GM06990 (cell line): Measurements from ENCODE around the gene SKP1.
"Not testable (repeated sequence)": the region's sequence is repeated elsewhere in the genome, so short reads cannot be mapped to it uniquely, and the experiment has no call there.

ENCODE experiments used
- DNase-seq: peaks from one replicate; pipeline ENCODE4 v3.0.0-alpha.2; 2011; ENCODE audit not compliant: insufficient read length; ENCODE audit errors: extremely low read depth
- H3K27me3 ChIP-seq: replicated peaks from 2 replicates; pipeline ENCODE4 v1.6.0; 2011; ENCODE audit warnings: low read length; ENCODE audit not compliant: control insufficient read depth, insufficient read depth
- H3K36me3 ChIP-seq: 2 replicates; pipeline ENCODE4 v1.5.1; 2011; ENCODE audit warnings: low read length; ENCODE audit not compliant: control insufficient read depth, insufficient read depth
- H3K4me3 ChIP-seq: replicated peaks from 2 replicates; pipeline ENCODE4 v1.5.1; 2011; ENCODE audit warnings: low read depth, mild to moderate bottlenecking, control low read depth, low read length
- TF ChIP-seq, protein P1 (sequence below): IDR thresholded peaks from 2 replicates; pipeline ENCODE4 v1.5.1; 2011; ENCODE audit warnings: low read length, control low read depth, mild to moderate bottlenecking, inconsistent platforms; ENCODE audit not compliant: insufficient read depth, poor library complexity, severe bottlenecking

The SKP1 gene

DNA sequence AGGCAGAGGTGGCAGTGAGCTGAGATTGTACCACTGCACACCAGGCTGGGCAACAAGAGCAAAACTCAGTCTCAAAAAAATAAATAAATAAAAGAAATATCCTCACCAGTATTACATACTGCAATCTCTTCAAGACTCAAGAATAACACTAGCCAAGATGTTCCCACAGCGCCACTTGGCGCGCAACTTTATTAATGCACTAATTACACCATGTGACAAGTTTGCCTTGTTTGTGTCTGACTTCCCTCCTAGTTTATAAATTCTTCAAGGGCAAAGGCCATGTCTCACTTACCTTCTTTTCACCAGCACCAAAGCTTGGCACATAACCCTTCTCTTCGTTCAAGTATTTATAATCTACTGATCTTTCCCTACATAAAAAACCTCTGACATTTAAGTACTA, 4.8 kb downstream of the SKP1 start:
- H3K36me3 ChIP-seq = peaks cover 8% of the 10 kb centered on the region
- TF ChIP-seq, protein P1, sequence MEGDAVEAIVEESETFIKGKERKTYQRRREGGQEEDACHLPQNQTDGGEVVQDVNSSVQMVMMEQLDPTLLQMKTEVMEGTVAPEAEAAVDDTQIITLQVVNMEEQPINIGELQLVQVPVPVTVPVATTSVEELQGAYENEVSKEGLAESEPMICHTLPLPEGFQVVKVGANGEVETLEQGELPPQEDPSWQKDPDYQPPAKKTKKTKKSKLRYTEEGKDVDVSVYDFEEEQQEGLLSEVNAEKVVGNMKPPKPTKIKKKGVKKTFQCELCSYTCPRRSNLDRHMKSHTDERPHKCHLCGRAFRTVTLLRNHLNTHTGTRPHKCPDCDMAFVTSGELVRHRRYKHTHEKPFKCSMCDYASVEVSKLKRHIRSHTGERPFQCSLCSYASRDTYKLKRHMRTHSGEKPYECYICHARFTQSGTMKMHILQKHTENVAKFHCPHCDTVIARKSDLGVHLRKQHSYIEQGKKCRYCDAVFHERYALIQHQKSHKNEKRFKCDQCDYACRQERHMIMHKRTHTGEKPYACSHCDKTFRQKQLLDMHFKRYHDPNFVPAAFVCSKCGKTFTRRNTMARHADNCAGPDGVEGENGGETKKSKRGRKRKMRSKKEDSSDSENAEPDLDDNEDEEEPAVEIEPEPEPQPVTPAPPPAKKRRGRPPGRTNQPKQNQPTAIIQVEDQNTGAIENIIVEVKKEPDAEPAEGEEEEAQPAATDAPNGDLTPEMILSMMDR = no peak
- no peaks in the 10 kb centered on the region for H3K27me3 ChIP-seq
- no peak overlapping the region for H3K4me3 ChIP-seq
- DNase-seq = no peak

DNA sequence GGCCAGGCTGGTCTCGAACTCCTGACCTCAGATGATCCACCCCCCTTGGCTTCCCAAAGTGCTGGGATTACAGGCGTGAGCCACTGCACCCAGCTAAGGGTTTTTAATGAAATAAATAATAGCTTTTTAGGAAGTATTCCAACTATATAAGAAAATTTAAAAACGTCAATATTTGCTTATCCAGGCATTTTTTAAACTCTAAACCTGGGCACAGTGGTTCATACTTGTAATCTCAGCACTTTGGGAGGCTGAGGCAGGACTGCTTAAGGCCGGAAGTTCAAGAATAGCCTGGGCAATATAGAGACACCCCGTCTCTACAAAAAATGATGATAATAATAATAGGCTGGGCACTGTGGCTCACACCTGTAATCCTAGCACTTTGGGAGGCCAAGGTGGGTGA, 14.2 kb downstream of the SKP1 start:
- DNase-seq = no peak
- TF ChIP-seq, protein P1 = no peak
- Histone ChIP-seq H3K4me3 (no peak overlapping the region), H3K27me3 (no peaks in the 10 kb centered on the region), H3K36me3 (peaks cover 5% of the 10 kb centered on the region)

DNA sequence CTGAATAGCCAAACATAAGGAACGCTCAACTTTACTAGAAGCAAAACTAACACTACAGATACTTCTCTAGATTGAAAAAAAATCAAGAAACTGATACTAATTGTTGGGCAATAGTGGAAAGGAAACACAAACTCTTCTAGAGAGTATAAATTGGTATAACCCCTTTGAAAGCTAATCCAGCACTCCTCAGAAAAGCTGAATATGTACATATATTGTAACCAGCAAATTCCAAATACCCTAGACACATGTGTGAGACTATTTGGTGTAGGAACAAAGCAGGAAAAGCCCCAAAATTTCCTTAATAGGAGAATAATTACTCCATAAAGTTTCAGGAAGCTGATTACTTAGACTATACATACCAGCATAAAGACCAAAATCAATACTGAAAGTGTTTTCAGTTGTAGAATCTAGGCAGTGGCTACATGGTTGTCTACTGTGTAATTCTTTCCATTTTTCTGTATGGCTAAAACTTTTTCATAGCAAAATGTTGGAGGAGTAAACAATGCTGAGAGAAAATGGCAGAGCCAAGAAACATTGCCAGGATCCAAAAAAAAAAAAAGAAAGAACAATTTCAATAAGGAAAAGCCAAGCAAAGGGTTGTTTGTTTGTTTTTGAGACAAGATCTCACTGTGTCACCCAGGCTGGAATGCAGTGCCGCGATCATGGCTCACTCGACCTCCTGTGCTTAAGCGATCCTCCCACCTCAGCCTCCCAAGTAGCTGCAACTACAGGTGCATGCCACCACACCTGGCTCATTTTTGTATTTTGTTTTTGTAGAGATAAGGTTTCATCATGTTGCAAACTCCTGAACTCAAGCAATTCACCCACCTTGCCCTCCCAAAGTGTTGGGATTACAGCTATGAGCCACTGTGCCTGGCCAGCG, 15.0 kb downstream of the SKP1 start:
- TF ChIP-seq, protein P1 = no peak

DNA sequence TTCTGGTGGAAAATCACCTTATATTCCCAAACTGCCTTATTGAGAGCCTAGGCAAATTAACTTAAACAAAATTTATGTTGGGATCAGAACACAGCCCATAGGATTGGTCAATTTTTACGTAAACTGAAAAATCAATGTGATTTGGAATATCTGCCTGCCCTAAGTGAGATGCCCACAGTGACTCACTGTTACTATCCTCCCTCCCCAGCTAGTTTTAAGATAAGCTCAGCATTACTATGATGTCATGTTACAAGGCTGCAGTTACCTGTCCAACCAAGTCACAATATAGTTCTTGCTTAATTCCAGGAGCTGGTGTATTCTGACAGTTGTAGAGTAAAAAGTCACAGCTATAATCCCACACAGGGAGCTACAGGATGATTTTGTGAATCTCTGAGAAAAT, 23.1 kb downstream of the SKP1 start:
- no peaks in the 10 kb centered on the region for H3K27me3 ChIP-seq
- TF ChIP-seq, protein P1 = no peak
- DNase-seq = no peak
- peaks cover 17% of the 10 kb centered on the region for H3K36me3 ChIP-seq
- no peak overlapping the region for H3K4me3 ChIP-seq

More for the DNA sequence above, 15.0 kb downstream of the SKP1 start:
- DNase-seq = no peak
- Histone ChIP-seq H3K27me3 (no peaks in the 10 kb centered on the region), H3K36me3 (peaks cover 5% of the 10 kb centered on the region), H3K4me3 (no peak overlapping the region)

DNA sequence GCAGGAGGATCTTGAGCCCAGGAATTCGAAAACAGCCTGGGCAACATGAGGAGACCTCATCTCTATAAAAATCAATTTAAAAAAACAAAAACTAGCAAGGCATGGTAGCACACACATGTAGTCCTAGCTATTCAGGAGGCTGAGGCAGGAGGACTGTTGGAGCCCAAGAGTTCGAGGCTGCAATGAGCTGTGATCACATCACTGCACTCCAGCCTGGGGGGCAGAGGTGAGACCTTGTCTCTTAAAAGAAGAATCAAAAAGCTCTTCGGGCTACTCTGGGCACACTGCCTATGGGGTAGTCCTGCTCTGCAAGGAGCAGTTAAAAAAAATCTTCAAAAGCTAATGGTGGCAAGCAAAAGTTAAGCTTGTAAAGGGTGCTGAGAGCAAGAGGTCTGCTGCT, 23.5 kb downstream of the SKP1 start:
- H3K36me3 ChIP-seq = peaks cover 17% of the 10 kb centered on the region
- H3K4me3 ChIP-seq = no peak overlapping the region
- H3K27me3 ChIP-seq = no peaks in the 10 kb centered on the region
- TF ChIP-seq, protein P1 = no peak
- DNase-seq = no peak

DNA sequence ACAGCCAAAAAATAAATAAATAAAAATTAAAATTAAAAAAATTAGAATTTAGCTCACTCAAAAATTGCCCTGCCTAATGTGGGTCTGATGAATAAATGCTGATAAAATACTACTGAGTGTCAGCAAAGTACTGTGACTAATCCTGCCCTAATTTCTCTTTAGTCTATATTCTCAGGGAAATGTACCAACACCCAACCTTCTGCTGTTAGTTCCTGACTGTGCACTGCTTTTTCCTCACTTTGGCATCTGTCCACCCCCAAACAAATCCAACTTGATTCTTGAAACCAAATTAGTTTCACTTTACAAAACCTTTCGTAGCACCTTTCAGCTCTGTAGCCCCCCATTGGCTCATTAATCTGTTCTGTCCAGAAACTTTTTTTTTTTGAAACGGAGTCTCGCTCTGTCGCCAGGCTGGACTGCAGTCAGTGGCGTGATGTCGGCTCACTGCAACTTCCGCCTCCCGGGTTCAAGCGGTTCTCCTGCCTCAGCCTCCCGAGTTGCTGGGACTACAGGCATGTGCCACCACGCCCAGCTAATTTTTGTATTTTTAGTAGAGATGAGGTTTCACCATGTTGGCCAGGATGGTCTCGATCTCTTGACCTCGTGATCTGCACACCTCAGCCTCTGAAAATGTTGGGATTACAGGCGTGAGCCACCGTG, 24.4 kb downstream of the SKP1 start:
- not testable (repeated sequence) for H3K27me3 ChIP-seq, DNase-seq, H3K4me3 ChIP-seq
- H3K36me3 ChIP-seq = peaks cover 17% of the 10 kb centered on the region
